Measurements from ENCODE around the gene HDC.

DNA sequence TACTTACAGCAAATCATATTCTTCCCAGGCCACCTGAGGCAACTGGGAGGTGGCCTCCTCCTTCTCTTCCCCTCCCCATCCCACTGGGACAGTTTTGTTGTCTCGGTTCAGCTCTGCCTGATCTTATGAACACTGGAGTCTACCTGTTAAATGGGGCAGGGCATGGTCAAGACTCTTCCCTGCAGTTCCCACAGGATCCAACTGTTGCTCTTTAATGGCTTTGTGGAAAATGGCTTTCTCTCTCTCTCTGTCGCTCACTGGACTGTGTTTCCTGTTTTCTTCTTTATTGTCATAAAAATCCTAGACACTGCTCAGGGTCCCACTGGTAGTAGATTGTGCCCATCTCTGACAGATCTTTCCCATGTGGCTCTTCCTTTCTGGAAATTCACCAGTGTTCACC, 43.3 kb downstream of the HDC start:
- TF ChIP-seq POLR2A (IDR thresholded peaks at IDR 0.05; ENCODE audit: low read length) (no peak), GATA1 (IDR thresholded peaks at IDR 0.05; ENCODE audit: low read depth, low read length) (no peak)

Measured in erythroblast (primary cell).